Measurements from ENCODE around the gene FAM107B.
A peak's percentile ranks its signal among the peaks of the same experiment; 100 is the strongest.

Gene FAM107B

DNA sequence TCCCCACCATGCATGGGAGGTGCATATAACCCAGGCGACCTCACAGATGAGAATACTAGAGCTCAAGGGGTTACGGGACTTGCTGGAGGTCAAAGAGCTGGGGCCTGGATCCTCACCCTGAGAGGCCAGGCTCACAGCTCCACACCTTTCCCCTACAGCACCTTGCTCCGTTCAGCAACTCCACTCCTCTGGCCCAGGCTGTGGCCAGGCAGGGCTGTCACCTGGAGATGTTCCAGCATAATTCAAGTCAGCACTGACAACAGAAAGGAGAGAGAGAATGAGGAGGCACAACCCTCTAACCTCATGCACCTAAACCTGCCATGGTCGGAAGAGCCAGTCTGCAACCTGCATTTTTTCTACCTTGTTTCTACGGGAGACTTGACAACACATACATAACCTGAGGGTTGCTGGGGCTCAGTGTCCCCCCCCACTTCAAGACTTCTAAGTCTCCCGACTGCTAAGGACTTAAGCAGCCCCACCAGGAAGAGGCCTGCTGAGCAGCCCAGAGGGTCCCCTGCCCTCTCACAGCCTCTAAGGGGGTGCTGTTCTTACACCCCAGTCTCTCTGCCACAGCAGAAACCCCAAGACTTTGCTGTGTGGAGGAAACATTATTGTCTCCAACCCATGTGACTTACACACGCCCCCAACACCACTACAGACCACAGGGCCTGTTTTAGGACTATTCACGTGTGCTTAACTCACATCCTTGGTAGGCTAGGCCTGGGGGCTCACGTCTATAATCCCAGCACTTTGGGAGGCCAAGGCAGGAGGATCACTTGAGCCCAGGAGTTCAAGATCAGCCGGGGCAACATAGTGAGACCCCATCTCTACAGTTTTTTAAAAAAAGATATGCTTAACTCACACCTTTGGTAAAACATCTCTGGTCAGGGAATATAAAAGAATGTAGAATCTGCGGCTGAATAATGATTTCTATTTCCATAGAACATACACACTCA, 175.6 kb downstream of the FAM107B start:
- peak in 2 of 5 experiments; percentile 37 to 40 for DNase-seq

DNA sequence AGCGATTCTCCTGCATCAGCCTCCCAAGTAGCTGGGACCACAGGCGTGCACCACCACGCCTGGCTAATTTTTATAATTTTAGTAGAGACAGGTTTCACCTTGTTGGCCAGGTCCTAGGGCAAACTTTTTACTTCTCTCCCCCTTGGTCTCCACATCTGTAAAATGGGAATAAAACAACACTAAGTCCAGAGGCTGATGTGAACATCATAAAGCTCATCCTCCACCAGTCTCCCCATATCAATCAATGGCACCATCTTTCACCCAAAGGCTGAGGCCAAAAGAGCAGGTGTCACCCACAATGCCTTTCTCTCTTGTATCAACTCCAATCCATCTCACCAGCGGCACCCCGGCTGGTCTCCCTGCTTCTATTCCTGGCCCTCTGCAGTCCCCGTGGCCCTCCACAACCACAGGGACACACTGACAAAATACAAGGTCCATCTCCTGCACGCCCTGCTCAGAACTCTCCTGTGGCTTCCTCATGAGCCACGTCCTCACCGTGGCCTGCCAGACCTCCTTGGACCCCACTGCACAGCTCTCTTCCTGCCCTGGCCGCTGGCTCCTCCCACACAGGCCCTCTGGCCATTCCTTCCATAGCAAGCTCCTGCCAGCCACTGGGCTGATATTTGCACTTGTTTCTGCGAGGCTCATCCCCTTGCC, 179.0 kb downstream of the FAM107B start:
- DNase-seq, result no peak

DNA sequence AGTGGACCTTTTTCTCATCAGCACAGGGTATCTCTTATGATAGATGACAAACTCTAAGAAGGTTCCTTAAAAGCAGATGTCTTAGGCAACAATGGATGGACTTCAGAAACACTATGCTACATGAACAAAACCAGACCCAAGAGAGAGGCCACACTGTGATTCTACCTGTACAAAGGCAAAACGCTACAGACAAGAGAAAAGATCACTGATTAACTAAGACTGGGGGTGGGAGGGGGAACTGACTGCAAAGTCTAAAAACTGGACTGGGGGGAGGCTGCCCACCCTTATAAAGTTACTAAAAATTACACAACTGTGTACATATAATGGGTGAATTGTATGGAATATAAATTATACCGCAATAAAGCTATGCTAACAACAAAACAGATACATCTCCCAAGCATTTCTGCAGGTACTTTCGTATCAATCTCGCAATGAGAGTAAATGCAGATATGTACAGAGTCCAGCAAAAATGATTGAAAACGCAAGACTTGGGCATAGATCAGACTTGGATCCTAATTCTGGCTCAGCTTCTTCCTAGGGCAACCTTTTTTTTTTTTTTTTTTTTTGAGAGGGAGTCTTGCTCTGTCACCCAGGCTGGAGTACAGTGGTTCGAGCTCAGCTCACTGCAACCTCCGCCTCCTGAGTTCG, 179.7 kb downstream of the FAM107B start:
- no peak for DNase-seq

DNA sequence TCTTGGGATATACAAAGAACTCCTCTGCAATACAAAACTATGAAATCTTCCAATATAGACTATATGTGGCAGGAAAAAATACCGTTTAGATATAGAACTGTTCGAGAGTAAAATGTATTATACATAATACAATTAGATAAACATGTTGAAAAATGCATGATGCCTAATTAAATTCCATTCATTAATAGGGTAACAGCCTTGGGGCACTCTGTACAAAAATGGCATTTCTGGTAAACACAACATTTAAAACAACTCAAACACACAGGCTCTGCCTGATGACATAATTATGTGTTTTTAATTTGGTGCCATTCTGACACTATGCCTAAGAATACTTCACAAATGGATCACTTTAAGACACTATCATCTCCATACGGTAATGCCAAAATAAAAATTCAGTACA, 180.9 kb downstream of the FAM107B start:
- no peak for DNase-seq

DNA sequence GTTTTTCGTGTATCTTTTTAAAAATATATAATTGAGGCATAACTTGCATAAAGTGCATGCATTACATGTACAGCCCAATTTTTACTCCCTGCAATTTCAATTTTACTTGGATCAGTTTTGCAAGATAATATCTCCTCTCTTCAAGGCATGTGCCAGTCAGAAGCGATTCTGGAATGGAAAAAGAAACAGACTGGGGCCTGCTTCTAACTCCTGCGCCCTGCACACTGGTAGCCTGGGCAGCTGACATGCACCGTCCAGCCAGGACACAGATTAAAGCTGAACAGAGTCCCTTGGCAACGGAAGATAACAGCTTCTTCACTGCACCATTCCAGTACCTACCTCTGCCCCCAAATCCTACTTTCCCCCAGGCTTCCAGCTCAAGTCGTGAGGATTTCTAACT, 182.1 kb downstream of the FAM107B start:
- DNase-seq, result no peak

DNA sequence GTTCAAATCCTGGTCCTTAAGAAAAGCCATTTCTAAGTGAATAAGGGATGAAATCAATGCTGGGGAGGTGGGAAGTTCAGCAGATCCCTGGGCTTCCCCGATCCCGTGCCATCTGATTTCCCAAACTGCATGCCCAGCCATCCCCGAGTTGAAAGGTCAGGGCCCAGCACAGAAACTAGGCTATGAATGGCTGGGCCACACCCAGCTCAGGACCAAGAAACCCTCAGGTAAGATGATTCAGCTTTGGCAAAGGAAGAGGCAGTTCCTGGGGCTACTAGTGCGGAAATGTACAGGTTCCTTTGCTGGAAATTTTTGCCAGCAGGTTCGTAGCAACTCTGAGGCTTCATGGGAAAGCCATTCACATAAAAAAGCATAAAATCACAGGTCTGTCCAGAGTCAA, 182.7 kb downstream of the FAM107B start:
- DNase-seq, result no peak

DNA sequence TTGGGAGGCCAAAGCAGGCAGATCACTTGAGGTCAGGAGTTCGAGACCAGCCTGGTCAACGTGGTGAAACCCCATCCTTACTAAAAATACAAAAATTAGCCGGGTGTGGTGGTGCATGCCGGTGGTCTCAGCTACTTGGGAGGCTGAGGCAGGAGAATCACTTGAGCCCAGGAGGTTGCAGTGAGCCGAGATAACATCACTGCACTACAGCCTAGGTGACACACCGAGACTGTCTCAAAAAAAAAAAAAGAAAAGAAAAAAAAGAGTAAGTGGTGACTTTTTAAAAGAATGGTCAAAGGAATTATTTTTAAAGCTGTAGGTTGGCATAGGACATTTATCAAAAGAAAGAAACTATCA, 185.8 kb downstream of the FAM107B start:
- DNase-seq, result peak in 2 of 5 experiments; percentile 16 to 52

DNA sequence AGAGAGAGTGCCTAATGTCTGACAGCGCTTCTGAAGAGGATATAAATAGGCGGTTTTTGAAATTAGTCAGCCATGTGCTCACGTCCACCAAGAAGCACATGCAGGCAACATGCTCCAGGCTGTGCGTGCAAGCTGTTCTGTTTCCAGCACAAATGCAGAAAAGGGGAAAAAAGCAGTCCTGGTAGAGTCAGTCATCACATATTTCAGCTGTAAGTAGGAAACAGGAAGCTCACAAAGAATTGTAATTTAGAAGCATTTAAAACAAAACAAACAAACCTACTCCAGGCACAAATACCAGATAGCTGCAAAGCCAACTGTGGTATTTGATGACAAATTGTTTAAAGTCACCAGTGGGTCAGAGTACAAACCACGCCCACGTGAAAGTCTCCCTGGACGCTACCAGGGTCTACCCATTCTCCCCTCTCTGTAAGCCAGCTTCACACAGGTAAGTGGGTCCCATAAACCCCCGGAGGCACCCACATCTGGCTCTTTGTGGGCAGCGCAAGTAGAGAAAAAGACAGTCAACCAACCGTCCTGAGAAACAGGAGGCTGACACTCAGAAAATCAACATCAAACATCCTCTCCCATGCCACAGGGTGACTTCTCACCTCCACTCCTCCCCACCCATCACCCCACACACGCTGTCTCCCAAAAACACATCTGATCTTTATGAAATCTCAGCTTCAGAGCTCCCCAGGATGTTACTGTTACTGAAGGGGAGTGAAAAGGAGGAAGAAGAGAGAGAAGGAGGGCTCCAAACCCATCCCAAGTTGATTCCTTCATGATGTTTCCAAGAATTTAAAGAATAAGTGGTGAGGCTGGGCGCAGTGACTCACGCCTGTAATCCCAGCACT, 186.4 kb downstream of the FAM107B start:
- DNase-seq, result peak in 3 of 5 experiments; percentile 45 to 93 (median 50)

DNA sequence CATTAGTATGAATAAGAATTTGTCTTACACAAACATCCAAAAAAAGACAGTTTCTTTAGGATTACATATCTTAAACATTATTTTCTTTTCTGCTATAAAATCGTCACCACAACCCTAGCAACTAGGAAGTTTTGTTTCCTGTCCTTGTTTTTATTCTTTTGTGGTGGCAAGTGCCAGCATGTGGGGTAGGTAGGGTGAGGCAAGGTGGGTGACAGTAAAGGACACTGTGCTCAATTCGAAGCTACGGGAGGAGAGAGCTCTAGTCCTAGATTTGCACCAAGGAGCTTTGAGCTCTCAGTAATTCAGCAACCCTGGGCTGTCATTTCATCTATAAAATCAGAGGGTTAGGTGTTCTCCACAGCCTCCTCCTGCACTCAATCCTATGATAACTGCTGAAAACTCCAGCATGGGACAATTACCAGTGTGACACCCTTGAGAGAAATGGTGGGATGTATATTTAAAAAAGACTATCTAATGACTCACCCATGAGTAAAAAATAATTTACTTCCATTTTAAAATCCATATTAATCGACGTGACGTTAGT, 187.1 kb downstream of the FAM107B start:
- peak in 2 of 5 experiments; percentile 64 to 66 for DNase-seq

DNA sequence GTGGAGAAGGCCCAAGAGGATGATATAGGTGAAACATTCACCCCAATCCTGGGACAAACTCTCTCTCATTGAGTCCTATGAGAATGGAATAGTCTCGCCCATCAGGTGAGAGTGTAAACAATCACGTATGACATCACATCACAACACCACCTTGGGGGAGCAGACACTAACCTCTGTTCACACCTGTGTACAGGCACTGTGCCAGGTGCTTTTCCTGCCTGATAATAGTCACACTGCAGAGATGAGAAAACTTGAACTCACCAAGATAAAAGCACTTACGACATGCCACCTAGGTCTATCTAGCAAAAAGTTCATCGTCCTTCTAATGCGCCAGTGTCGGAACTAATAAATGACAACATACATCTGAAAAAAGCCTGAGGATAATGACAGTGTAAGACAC, 187.8 kb downstream of the FAM107B start:
- DNase-seq, result peak in 3 of 5 experiments; percentile 41 to 90 (median 74)

DNA sequence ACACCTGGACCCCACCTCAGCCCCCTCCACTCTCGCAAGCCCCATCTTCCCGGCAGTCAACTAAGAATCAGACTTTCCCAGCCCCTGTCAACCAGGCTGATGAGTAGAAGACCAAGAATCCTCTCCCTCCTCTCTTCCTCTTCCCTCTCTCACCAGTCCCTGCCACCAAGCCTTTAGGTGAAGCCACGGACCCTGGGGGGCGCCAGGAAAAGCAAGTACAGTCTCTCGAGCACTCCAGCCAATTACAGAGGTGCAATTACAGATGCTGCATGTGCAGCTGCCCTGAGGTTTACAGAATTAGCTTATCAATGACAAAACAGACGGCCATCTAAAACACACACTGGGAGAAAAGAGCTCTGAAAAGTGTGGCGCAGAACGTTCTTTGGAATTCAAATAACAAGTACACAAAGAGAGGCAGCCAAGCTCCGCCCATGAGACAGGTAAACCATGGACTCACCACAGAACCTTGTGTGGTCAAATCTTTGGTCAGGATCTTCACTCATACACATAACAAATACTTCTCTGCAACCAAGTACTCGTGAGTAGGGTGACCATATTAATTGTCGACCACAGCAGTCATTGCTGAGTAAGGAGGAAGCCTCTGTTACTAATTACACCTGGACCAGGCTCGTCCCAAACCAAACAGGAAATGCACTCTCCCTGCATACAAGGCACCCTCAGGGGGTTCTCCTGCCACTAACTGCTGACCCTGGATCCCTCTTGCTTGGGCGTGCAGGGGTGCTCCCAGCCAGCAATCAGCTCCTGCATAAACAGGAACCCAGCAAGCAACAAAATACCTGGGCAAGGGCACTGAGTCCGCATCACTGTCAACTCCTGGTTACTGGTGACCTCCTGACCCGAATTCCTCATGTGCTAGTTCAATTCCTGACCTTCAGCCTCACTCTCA, 189.2 kb downstream of the FAM107B start:
- peak in 1 of 5 experiments; percentile 71 for DNase-seq

DNA sequence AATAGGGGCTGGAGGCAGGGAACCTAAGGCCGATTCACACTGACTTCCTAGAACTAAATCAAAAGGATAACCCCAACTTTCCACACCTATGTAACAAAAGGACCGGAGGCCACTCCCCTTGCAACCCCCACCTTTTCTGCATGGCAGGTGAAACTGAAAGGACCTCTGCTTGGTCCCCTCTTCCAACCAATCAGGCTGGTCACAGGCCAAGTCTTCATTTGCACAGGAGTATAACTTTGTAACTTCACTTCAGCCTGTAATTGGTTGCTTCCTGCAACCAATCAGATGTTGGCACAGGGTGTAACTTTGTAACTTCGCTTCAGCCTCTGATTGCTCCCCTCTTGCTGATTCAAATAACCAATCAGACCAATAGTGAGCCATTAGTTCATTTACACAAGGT, 190.0 kb downstream of the FAM107B start:
- DNase-seq, result peak in 2 of 5 experiments; percentile 41 to 89

DNA sequence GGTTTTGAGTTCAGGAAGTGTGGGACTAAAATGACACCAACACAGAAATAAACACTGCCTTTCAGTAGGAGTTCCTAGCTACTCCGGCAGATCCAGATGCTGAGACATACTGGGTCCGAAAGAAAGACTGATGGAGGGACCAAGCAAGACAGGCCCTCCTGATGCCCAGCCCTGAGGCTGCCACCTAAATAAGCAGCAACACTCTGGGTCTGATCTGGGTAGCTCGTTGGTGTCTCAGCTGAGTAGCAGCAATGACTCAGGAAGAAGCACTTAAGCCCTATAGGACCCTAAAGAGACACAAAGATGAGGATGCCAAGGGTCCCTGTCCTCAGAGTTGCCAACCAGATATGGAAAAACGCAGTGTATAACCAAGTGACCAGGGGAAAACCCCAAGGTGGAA, 190.7 kb downstream of the FAM107B start:
- peak in 1 of 5 experiments; percentile 51 for DNase-seq

DNA sequence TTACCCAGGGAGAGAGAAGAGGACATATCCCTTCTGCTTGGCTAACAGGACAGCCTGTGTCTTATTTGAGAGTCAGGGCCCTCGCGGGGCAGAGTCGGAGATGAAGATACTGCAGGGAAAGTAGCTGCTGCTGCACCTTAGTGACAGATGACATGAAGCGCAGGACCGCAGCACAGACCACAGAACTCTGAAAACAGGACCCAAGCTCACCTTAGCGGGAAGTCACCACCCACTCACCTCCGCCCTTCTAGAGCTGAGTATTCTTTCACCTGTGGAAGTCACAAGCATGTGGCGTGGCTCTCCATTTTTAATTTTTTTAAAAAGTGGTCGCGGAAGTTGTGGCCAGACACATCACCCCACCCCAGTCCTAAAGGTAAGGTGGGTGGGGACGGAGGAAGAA, 191.4 kb downstream of the FAM107B start:
- peak; percentile 48 to 92 (median 81) for DNase-seq

DNA sequence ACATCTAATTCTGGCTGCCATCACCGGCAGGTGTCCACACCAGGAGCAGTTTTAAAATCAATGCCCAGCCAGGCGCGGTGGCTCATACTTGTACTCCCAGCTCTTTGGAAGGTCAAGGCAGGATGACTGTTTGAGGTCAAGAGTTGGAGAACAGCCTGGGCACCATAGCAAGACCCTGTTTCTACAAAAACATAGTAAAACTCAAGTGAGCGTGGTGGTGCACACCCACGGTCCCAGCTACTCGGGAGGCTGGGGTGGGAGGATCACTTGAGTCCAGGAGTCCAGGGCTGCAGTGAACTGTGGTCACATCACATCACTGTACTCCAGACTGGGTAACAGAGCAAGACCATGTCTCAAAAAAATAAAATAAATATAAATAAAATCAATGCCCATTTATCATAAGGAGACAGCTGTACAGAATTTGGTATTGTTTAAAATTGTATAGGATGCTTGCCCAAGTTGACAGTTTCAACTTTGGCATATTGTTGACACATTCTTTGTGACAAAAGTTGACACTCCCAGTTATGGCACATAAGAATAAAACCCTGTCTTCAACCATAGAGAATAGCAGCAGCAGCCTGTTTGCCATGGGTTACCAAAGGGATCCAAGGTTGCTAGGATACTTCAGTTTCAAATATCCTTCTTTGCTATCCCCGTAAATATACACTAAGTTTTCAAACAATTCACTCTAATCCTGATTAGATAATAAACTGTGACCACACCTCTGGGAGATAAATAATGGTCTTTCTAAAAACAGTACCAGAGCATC, 193.0 kb downstream of the FAM107B start:
- no peak for DNase-seq

DNA sequence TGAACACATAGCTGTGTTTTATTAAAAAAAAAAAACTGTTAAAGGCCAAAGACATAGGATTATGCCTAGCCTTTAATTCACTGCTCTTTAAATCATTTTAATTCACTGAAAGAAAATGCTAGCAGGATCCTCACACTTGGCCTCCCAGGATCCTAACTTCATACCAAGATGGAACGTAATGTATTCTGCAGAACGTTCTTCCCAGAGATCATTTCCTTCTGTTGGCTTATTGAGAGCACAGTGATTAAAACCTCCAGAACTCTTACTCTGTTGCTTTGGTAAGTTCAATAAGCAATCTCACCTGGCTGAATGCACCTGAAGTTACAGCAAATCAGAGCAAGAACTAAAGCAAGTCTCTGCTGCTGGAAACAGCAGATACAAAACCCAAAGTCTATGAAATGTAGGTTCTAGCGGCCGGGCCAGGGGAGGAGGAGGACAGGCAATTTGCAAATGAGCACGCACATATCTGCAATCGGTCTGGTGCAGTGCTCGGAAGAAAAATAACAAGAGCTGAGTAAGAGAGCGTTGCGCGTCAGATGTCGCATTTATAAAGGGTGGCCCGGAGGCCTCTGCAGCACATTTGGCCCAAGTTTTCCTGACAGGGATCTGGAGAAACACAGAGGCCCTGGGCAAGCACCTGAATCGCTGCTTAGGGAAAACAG, 193.9 kb downstream of the FAM107B start:
- no peak for DNase-seq

DNA sequence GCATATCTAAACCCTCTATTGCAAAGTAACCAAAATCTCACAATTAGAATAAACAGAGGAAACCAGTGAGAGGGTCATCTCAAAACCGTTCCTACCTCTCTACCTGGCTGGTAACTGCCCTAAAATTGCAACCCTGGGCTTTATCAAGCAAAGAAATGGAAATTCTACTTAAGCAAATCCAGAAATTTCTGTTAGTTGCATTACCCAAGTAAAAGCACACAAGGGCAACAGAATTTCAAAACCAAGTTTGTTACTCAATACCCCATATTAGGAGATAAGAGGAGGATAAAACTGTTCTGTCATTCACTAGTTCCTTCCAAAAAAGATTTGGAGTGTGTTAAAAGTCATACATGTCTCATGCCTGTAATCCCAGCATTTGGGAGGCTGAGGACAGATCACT, 195.3 kb downstream of the FAM107B start:
- no peak for DNase-seq

DNA sequence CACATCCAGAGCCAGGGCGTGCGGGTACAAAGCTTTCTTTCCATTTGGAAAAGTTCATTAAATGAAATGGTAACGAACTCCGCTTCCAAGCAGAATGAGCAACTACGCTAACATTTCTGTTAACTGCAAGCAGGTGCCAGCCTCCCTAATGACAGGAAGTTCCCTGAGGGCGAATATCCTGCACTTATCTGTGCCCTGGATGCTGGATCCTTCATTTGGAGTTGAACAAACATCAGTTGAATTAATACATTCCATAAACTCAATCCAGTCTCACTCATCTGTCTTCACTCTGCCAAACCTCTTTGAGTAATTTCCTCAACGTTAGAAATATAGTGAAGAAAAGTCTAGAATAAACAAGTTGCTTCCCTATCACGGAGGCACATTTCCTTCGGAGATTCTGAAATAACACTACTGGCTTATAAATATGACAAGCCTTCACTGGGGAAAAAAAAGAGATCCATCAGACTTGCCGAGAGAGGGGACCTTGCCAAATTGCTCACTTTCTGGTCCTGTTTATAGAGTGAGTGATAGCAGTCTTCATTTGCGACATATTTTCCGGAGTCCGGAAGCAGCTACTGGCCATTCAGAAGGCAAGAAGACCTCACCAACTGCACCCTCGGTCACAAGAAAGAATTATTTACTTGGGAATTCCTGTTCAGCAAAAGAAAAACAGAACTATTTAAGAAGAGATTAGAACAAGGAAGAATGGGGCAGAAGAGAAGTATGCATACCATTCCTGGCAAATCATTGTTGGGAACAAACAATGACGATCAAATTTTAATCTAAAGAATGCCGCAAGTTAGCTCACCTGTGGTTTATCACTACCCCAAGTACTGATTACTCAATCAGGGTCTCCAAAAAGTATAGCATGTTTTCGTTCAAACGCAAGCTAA, 196.4 kb downstream of the FAM107B start:
- no peak for DNase-seq

DNA sequence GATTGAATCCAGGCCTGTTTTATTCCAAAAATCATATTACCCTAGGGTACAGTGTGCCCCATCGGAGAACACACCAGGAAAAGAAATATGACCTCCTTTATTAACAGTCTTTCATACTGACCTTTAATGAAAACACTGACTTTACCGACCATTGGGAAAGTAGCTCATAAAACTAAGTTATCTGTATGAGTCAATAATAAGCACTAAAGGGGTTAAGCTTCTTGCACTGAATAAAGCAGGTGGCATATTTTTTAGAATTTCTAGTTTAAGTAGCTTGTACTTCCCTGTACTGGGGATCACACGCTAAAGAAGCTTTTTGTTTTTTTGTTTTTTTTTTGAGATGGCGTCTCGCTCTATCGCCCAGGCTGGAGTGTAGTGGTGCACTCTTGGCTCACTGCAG, 199.8 kb downstream of the FAM107B start:
- DNase-seq, result no peak
